Peyer's patch (tissue), 4 donors: ENCODE results near the gene RSPRY1. TPM values are rescaled to one million over a fixed set of nuclear protein-coding genes. Genes with fewer than 3 reads are reported as not detected.
A peak's percentile ranks its signal among the peaks of the same experiment; 100 is the strongest.

ENCODE experiments used
- DNase-seq, 3 donors: peaks; one replicate each; pipeline ENCODE4 v3.0.0-alpha.2; 2017 to 2019
- H3K27ac ChIP-seq, 4 donors: fragments of 200-600 bp; sonication (generic); one replicate each; pipeline ENCODE4 v1.5.1; 2016 to 2019
- H3K27me3 ChIP-seq, 2 donors: fragments of 200-600 bp; sonication (generic); one replicate each; pipeline ENCODE4 v1.5.1; 2019
- H3K36me3 ChIP-seq, 3 donors: fragments of 200-600 bp; sonication (generic); one replicate each; pipeline ENCODE4 v1.5.1; 2016 to 2019
- H3K4me1 ChIP-seq, 4 donors: fragments of 200-600 bp; sonication (generic); one replicate each; pipeline ENCODE4 v1.5.1; 2016 to 2019
- H3K4me3 ChIP-seq, 4 donors: fragments of 200-600 bp; sonication (generic); 1 replicate in 3 of 4; 2 replicates in 1 of 4; pipeline ENCODE4 v1.5.1; 2016 to 2019; ENCODE audit warnings: mild to moderate bottlenecking in 1 of 4
- H3K9me3 ChIP-seq, 4 donors: fragments of 200-600 bp; sonication (generic); one replicate each; pipeline ENCODE4 v1.5.1; 2016 to 2019; ENCODE audit warnings: mild to moderate bottlenecking in 1 of 4
- POLR2A ChIP-seq, 2 donors: fragments of 450-650 bp; IDR thresholded peaks; one replicate each; pipeline ENCODE4 v1.5.1; 2017; ENCODE audit warnings: antibody characterized with exemption in 2 of 2, mild to moderate bottlenecking in 2 of 2, moderate library complexity in 2 of 2
- total RNA-seq, 4 donors: library from RNA; depleted of rRNA; stranded (reverse); fragments of >200 nt; gene quantifications; one replicate each; pipeline ENCODE4 v1.1.0, GENCODE V29; 2016
- TF ChIP-seq, protein P1 (sequence below), 6 experiments: fragments of 450-650 bp in 4 of 6; fragments of 200-600 bp in 2 of 6; sonication (generic) in 1 of 6; IDR thresholded peaks; one replicate each; pipeline ENCODE4 v1.5.1; 2017 to 2019; ENCODE audit warnings: antibody characterized with exemption in 6 of 6, mild to moderate bottlenecking in 3 of 6, moderate library complexity in 1 of 6

RSPRY1 gene
- total RNA-seq, 4 donors from 2014 or later: 49.0 to 84.7 (median 65.1) TPM

DNA sequence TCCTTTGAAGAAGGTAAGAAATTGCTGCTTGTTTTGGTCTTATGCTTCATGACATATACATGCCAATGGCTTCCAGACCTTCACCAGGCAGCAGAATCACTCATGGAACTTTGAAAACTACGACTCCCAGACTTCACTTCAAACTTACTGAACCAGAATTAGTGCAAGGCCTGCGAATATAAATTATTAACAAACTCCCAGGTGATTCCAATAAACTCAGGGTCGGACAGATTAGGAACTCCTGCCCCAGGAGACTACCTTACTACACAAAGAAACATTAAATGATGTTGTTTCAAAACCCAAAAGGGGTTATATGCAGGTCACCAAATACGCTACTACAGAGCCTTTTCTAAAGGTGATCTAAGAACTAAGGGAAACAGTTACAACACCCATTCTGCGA is 20.6 kb upstream of the RSPRY1 start:
- peaks cover 0 to 68% (median 0%) of the 10 kb centered on the region in 3 donors for H3K36me3 ChIP-seq
- no peaks in the 10 kb centered on the region for H3K27me3 ChIP-seq
- H3K27ac ChIP-seq: no peak overlapping the region
- H3K4me1 ChIP-seq: no peaks in the 10 kb centered on the region
- DNase-seq: no peak
- H3K9me3 ChIP-seq: no peaks in the 10 kb centered on the region
- TF ChIP-seq, protein P1, sequence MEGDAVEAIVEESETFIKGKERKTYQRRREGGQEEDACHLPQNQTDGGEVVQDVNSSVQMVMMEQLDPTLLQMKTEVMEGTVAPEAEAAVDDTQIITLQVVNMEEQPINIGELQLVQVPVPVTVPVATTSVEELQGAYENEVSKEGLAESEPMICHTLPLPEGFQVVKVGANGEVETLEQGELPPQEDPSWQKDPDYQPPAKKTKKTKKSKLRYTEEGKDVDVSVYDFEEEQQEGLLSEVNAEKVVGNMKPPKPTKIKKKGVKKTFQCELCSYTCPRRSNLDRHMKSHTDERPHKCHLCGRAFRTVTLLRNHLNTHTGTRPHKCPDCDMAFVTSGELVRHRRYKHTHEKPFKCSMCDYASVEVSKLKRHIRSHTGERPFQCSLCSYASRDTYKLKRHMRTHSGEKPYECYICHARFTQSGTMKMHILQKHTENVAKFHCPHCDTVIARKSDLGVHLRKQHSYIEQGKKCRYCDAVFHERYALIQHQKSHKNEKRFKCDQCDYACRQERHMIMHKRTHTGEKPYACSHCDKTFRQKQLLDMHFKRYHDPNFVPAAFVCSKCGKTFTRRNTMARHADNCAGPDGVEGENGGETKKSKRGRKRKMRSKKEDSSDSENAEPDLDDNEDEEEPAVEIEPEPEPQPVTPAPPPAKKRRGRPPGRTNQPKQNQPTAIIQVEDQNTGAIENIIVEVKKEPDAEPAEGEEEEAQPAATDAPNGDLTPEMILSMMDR (IDR thresholded peaks at IDR 0.05): no peak
- TF ChIP-seq POLR2A (IDR thresholded peaks at IDR 0.05): no peak
- no peak overlapping the region for H3K4me3 ChIP-seq

DNA sequence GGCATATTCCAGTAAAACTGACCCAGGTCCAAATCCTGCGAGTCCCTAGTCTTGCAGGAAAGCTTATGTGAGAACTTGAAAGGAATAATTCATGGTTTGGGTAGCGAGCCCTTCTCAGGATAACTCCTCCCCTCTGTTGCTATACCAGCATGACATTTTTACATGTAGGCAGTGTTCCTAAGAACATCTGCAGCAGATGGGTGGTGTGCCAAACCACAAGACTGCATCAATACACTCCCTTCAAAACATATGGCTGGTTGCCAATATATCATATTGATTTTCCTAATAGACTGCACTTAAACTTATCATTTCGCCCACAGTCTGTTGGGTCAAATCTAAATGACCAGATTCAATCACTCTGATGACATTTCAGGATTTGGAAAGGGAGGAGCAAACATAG is 20.2 kb upstream of the RSPRY1 start:
- Histone ChIP-seq H3K27ac (no peak overlapping the region), H3K9me3 (no peaks in the 10 kb centered on the region), H3K36me3 (peaks cover 0 to 72% (median 0%) of the 10 kb centered on the region in 3 donors), H3K4me3 (no peak overlapping the region), H3K4me1 (no peaks in the 10 kb centered on the region), H3K27me3 (no peaks in the 10 kb centered on the region)
- DNase-seq: no peak
- TF ChIP-seq POLR2A (IDR thresholded peaks at IDR 0.05): no peak
- TF ChIP-seq, protein P1 (IDR thresholded peaks at IDR 0.05): no peak

DNA sequence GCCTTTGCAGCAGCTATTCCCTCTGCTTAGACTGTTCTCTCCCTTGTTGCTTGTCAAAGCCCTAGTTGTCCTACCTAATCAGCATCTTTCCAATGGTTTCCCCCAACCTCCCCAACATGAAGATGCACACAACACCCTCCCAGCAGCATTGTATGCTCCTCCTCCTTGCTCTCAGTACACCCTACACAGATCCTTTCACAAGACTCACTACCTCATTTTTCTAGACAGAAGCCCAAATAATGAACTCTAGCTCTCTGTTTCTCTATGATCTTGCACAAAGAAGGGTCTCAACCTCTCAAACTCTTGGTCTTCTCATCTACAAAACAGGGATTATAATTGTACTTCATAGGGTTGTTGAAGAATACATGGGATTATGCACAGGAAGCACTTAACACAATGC is 19.7 kb upstream of the RSPRY1 start:
- H3K4me1 ChIP-seq: no peaks in the 10 kb centered on the region
- no peak overlapping the region for H3K27ac ChIP-seq
- DNase-seq: no peak
- H3K4me3 ChIP-seq: no peak overlapping the region
- H3K27me3 ChIP-seq: no peaks in the 10 kb centered on the region
- TF ChIP-seq POLR2A (IDR thresholded peaks at IDR 0.05): no peak
- TF ChIP-seq, protein P1 (IDR thresholded peaks at IDR 0.05): no peak
- peaks cover 0 to 75% (median 0%) of the 10 kb centered on the region in 3 donors for H3K36me3 ChIP-seq
- H3K9me3 ChIP-seq: no peaks in the 10 kb centered on the region

DNA sequence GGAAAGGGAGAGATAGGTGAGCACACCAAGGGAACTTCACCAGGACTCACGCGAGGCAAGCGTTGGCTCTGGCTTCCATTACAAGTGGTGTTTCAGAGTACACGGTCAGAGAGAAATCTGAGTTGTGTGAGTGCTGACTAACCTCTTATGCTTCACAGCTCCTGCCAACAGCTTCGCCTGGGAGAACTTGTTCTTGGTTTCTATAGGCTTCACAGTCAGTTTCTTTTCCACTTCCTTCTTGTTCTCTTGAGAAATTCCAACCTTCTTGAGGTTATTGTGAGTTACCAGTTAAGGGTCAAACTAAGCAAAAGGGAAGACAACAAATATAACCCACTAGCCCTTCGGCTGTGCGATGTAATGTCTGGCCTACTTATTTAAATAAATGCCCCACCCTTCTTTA is 19.2 kb upstream of the RSPRY1 start:
- no peak for DNase-seq
- no peak for TF ChIP-seq POLR2A (IDR thresholded peaks at IDR 0.05)
- TF ChIP-seq, protein P1 (IDR thresholded peaks at IDR 0.05): no peak
- no peaks in the 10 kb centered on the region for H3K27me3 ChIP-seq
- H3K27ac ChIP-seq: no peak overlapping the region
- no peaks in the 10 kb centered on the region for H3K9me3 ChIP-seq
- H3K36me3 ChIP-seq: peaks cover 0 to 75% (median 0%) of the 10 kb centered on the region in 3 donors
- H3K4me1 ChIP-seq: no peaks in the 10 kb centered on the region
- no peak overlapping the region for H3K4me3 ChIP-seq

DNA sequence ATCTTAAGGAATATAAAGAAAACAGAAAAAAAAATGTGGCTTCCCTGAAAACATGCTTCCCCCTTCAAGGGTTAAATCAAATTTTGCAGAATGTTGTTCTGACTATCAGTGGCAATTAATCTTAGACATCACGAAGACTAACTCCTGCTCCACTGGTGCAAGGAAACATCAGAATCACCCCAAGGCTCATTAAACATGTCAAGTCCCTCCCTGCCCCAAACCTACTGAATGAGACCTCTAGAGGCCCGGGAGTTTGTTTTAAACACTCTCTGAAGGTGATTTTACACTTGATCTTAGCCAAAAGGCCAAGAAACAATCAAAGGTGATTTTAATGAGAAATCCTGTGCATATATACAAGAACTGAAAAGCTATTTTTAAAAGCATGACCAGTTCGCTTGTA is 18.6 kb upstream of the RSPRY1 start:
- peaks cover 0 to 75% (median 0%) of the 10 kb centered on the region in 3 donors for H3K36me3 ChIP-seq
- H3K27ac ChIP-seq: no peak overlapping the region
- no peak overlapping the region for H3K4me3 ChIP-seq
- no peak for TF ChIP-seq POLR2A (IDR thresholded peaks at IDR 0.05)
- TF ChIP-seq, protein P1 (IDR thresholded peaks at IDR 0.05): no peak
- H3K27me3 ChIP-seq: no peaks in the 10 kb centered on the region
- H3K9me3 ChIP-seq: no peaks in the 10 kb centered on the region
- no peaks in the 10 kb centered on the region for H3K4me1 ChIP-seq
- no peak for DNase-seq

DNA sequence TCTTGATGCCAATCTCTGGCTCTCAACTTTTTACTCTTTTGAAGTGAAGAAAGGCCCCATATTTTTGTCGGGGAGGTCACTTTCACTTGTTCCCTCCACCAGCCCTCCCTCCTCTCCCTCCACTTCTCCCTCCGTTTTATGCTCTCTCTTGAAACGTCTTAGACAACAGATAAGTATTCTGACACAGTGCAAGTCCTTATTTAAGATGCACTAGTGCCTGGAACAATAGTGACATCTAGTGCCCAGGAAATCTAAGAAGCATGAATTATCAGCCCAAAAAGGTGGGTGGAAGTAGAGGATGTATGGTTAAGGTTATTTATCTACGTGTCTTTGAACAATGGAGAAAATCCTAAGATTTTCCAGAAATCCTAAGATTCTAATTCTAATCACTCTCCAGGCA is 18.2 kb upstream of the RSPRY1 start:
- peaks cover 0 to 73% (median 0%) of the 10 kb centered on the region in 3 donors for H3K36me3 ChIP-seq
- TF ChIP-seq, protein P1 (IDR thresholded peaks at IDR 0.05): peak in 5 of 6 experiments; percentile 17 to 84 (median 76)
- TF ChIP-seq POLR2A (IDR thresholded peaks at IDR 0.05): no peak
- H3K27me3 ChIP-seq: no peaks in the 10 kb centered on the region
- H3K4me1 ChIP-seq: no peaks in the 10 kb centered on the region
- no peak overlapping the region for H3K27ac ChIP-seq
- H3K4me3 ChIP-seq: no peak overlapping the region
- no peaks in the 10 kb centered on the region for H3K9me3 ChIP-seq
- DNase-seq: no peak
